Panc1 (cell line): ENCODE measurements around the gene MCM8.

ENCODE experiments used
- CTCF ChIP-seq: fragments of 450-650 bp; IDR thresholded peaks from 2 replicates; pipeline ENCODE4 v1.5.1; 2017; ENCODE audit warnings: mild to moderate bottlenecking
- POLR2AphosphoS5 ChIP-seq: IDR thresholded peaks from 2 replicates; pipeline ENCODE4 v1.6.1; 2012; ENCODE audit warnings: mild to moderate bottlenecking, low read depth, low read length, moderate library complexity
- TCF7L2 ChIP-seq: IDR thresholded peaks from 2 replicates; pipeline ENCODE4 v1.6.1; 2011; ENCODE audit warnings: mild to moderate bottlenecking, low read depth, low read length, inconsistent platforms

GRCh38 chr20:6007094-6007528, 56.7 kb downstream of the MCM8 start:
- TF ChIP-seq POLR2AphosphoS5 (no peak), CTCF (no peak), TCF7L2 (peak; percentile 29; the same call in 1 of the 2 replicates)
